OCI-LY3 (cell line): ENCODE data around the gene POLR2H.
A peak's percentile ranks its signal among the peaks of the same experiment; 100 is the strongest.

Experiments used
- H2AFZ ChIP-seq: fragments of 200-600, 300-600 bp; shearing (Covaris generic); 2 replicates; pipeline ENCODE4 v1.6.0; 2014; ENCODE audit warnings: antibody characterized with exemption, low read depth, low read length
- H3K27ac ChIP-seq: fragments of 200-600, 300-600 bp; sonication (generic); 2 replicates; pipeline ENCODE4 v1.5.1; 2014; ENCODE audit warnings: mild to moderate bottlenecking, low read length, moderate library complexity, mixed read lengths
- H3K27me3 ChIP-seq: fragments of 200-600, 300-600 bp; sonication (generic); 2 replicates; pipeline ENCODE4 v1.6.1; 2014; ENCODE audit warnings: low read depth, low read length, mixed read lengths
- H3K36me3 ChIP-seq: fragments of 200-600, 300-600 bp; sonication (generic); replicated peaks from 2 replicates; pipeline ENCODE3; 2014; ENCODE audit warnings: low read depth, low read length, mixed read lengths
- H3K4me1 ChIP-seq: fragments of 300-600, 200-600 bp; sonication (generic); 2 replicates; pipeline ENCODE4 v1.6.1; 2014; ENCODE audit warnings: low read length, mixed read lengths
- H3K4me2 ChIP-seq: fragments of 200-600, 300-600 bp; sonication (generic); 2 replicates; pipeline ENCODE4 v1.6.1; 2014; ENCODE audit warnings: low read length, mixed read lengths
- H3K4me3 ChIP-seq: fragments of 300-600, 200-600 bp; sonication (generic); 2 replicates; pipeline ENCODE4 v1.5.1; 2014; ENCODE audit warnings: antibody characterized with exemption, mild to moderate bottlenecking, low read length, moderate library complexity
- H3K79me2 ChIP-seq: fragments of 300-600, 200-600 bp; shearing (Covaris generic); 2 replicates; pipeline ENCODE4 v1.6.1; 2014; ENCODE audit warnings: mild to moderate bottlenecking, low read length, mixed read lengths
- H3K9ac ChIP-seq: fragments of 300-600, 200-600 bp; shearing (Covaris generic); 2 replicates; pipeline ENCODE4 v1.6.0; 2014; ENCODE audit warnings: mild to moderate bottlenecking, low read length, moderate library complexity
- H3K9me3 ChIP-seq: fragments of 200-600, 300-600 bp; shearing (Covaris generic); 2 replicates; pipeline ENCODE4 v1.6.1; 2014; ENCODE audit warnings: low read length, mixed read lengths; ENCODE audit not compliant: insufficient read depth
- H4K20me1 ChIP-seq: fragments of 200-600, 300-600 bp; sonication (generic); 2 replicates; pipeline ENCODE4 v1.6.1; 2016; ENCODE audit warnings: low read length, mixed read lengths; ENCODE audit not compliant: insufficient read depth
- EZH2phosphoT487 ChIP-seq: fragments of 200-600 bp; shearing (Covaris generic); IDR thresholded peaks from 2 replicates; pipeline ENCODE4 v1.6.1; 2018; ENCODE audit warnings: antibody characterized with exemption, mixed run types, low read depth
- TF ChIP-seq, protein P1 (sequence below): fragments of 200-600, 300-600 bp; sonication (generic); IDR thresholded peaks from 2 replicates; pipeline ENCODE4 v1.5.1; 2014; ENCODE audit warnings: antibody characterized with exemption, low read length, low read depth

The POLR2H gene

DNA sequence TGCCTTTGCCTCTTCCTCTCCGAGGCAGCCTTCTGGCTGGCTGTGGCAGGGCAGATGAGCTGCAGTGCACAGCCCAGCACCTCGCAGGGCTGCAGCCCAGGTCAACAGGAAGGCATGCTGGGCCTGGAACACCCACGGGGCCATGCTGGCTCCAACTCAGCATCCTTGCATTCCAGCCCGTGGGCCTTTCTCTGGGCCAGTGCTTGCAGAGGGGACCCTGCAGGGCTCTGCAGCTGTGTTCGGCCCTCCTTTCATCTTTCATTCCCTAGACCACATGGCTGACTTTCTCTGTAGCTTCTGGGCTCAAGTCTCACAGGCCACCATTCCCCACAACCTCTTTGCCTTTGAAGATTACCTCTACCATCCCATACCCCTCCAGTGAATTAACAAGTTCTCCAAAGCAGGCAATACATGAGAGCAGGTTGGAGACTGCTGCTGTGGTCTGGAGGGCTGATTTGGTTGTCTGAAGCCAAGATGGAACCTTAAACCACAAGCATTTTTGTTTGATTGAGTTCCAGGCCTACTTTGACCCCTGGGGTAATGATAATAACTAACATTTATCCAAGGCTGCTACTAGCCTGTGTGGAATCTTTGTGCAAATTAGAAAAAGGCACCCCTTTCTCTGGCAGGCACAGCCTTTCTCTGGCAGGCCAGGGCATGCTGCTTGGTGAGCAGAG lies 18.2 kb upstream of the POLR2H start:
- no peaks in the 10 kb centered on the region for H3K79me2 ChIP-seq
- H3K4me2 ChIP-seq, result no peak overlapping the region
- H3K4me1 ChIP-seq, result no peaks in the 10 kb centered on the region
- no peaks in the 10 kb centered on the region for H4K20me1 ChIP-seq
- H2AFZ ChIP-seq, result no peak overlapping the region
- no peaks in the 10 kb centered on the region for H3K9me3 ChIP-seq
- no peak overlapping the region for H3K9ac ChIP-seq
- H3K27ac ChIP-seq, result no peak overlapping the region
- TF ChIP-seq EZH2phosphoT487, result no peak
- TF ChIP-seq, protein P1, sequence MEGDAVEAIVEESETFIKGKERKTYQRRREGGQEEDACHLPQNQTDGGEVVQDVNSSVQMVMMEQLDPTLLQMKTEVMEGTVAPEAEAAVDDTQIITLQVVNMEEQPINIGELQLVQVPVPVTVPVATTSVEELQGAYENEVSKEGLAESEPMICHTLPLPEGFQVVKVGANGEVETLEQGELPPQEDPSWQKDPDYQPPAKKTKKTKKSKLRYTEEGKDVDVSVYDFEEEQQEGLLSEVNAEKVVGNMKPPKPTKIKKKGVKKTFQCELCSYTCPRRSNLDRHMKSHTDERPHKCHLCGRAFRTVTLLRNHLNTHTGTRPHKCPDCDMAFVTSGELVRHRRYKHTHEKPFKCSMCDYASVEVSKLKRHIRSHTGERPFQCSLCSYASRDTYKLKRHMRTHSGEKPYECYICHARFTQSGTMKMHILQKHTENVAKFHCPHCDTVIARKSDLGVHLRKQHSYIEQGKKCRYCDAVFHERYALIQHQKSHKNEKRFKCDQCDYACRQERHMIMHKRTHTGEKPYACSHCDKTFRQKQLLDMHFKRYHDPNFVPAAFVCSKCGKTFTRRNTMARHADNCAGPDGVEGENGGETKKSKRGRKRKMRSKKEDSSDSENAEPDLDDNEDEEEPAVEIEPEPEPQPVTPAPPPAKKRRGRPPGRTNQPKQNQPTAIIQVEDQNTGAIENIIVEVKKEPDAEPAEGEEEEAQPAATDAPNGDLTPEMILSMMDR, result no peak
- no peaks in the 10 kb centered on the region for H3K36me3 ChIP-seq
- H3K27me3 ChIP-seq, result no peaks in the 10 kb centered on the region
- H3K4me3 ChIP-seq, result no peak overlapping the region

DNA sequence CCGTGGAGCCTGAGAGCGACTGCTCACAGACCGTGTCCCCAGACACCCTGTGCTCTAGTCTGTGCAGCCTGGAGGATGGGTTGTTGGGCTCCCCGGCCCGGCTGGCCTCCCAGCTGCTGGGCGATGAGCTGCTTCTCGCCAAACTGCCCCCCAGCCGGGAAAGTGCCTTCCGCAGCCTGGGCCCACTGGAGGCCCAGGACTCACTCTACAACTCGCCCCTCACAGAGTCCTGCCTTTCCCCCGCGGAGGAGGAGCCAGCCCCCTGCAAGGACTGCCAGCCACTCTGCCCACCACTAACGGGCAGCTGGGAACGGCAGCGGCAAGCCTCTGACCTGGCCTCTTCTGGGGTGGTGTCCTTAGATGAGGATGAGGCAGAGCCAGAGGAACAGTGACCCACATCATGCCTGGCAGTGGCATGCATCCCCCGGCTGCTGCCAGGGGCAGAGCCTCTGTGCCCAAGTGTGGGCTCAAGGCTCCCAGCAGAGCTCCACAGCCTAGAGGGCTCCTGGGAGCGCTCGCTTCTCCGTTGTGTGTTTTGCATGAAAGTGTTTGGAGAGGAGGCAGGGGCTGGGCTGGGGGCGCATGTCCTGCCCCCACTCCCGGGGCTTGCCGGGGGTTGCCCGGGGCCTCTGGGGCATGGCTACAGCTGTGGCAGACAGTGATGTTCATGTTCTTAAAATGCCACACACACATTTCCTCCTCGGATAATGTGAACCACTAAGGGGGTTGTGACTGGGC lies 16.8 kb upstream of the POLR2H start:
- H3K27ac ChIP-seq, result no peak overlapping the region
- H4K20me1 ChIP-seq, result no peaks in the 10 kb centered on the region
- H3K79me2 ChIP-seq, result no peaks in the 10 kb centered on the region
- no peaks in the 10 kb centered on the region for H3K4me1 ChIP-seq
- H2AFZ ChIP-seq, result no peak overlapping the region
- H3K4me2 ChIP-seq, result no peak overlapping the region
- H3K9me3 ChIP-seq, result no peaks in the 10 kb centered on the region
- H3K36me3 ChIP-seq, result no peaks in the 10 kb centered on the region
- no peaks in the 10 kb centered on the region for H3K27me3 ChIP-seq
- no peak for TF ChIP-seq EZH2phosphoT487
- TF ChIP-seq, protein P1, result no peak
- H3K9ac ChIP-seq, result no peak overlapping the region
- no peak overlapping the region for H3K4me3 ChIP-seq

DNA sequence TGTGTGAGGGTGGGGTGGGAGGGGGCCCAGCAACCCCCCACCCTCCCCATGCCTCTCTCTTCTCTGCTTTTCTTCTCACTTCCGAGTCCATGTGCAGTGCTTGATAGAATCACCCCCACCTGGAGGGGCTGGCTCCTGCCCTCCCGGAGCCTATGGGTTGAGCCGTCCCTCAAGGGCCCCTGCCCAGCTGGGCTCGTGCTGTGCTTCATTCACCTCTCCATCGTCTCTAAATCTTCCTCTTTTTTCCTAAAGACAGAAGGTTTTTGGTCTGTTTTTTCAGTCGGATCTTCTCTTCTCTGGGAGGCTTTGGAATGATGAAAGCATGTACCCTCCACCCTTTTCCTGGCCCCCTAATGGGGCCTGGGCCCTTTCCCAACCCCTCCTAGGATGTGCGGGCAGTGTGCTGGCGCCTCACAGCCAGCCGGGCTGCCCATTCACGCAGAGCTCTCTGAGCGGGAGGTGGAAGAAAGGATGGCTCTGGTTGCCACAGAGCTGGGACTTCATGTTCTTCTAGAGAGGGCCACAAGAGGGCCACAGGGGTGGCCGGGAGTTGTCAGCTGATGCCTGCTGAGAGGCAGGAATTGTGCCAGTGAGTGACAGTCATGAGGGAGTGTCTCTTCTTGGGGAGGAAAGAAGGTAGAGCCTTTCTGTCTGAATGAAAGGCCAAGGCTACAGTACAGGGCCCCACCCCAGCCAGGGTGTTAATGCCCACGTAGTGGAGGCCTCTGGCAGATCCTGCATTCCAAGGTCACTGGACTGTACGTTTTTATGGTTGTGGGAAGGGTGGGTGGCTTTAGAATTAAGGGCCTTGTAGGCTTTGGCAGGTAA lies 16.0 kb upstream of the POLR2H start:
- Histone ChIP-seq H4K20me1 (no peaks in the 10 kb centered on the region), H3K4me1 (no peaks in the 10 kb centered on the region), H3K4me2 (no peak overlapping the region), H2AFZ (no peak overlapping the region), H3K27me3 (no peaks in the 10 kb centered on the region), H3K9ac (no peak overlapping the region), H3K27ac (no peak overlapping the region), H3K4me3 (no peak overlapping the region), H3K9me3 (no peaks in the 10 kb centered on the region), H3K36me3 (no peaks in the 10 kb centered on the region), H3K79me2 (no peaks in the 10 kb centered on the region)
- no peak for TF ChIP-seq EZH2phosphoT487
- TF ChIP-seq, protein P1, result peak; percentile 22; the same call in 1 of the 2 replicates
